HCT116 (cell line): ENCODE measurements around the gene SYCE1L. TPM values are rescaled to one million over a fixed set of nuclear protein-coding genes. Genes with fewer than 3 reads are reported as not detected.
"Not testable (repeated sequence)": the region's sequence is repeated elsewhere in the genome, so short reads cannot be mapped to it uniquely, and the experiment has no call there.

Experiments
- ATAC-seq: fragments of 200-7000 bp; cut with Tn5 transposase; 2 replicates; pipeline ENCODE4 v1.9.1; 2020; ENCODE audit warnings: mild to moderate bottlenecking, moderate library complexity
- BruUV-seq: library from RNA; stranded (reverse); fragments of 400-500 nt; replicated peaks from 2 replicates; lab custom pipeline; 2021; lab: Mats Ljungman, UMichigan
- CTCF ChIA-PET: fragments of 300-600 bp; sonication (Branson Sonifier 250); formaldehyde crosslinking; loops from one replicate; lab custom pipeline; 2021; ENCODE audit warnings: antibody characterized with exemption; lab: Charles Lee
- POLR2A ChIA-PET: fragments of 300-600, 350-600 bp; sonication (Branson Sonifier 250); formaldehyde crosslinking; loops from one replicate; lab custom pipeline; 2021; ENCODE audit warnings: antibody characterized with exemption; lab: Charles Lee
- RAD21 ChIA-PET, 2 experiments: fragments of 300-600 bp; sonication (Branson Sonifier 250); formaldehyde crosslinking; loops; one replicate each; lab custom pipeline; 2023; ENCODE audit warnings: low total read pairs in 2 of 2; ENCODE audit not compliant: uncharacterized antibody in 2 of 2, unreplicated experiment in 2 of 2, low non-redundant PET in 1 of 2; lab: Charles Lee
- DNase-seq: peaks from one replicate; pipeline ENCODE4 v3.0.0-alpha.2; 2010; ENCODE audit warnings: low read depth, low spot score
- H2AFZ ChIP-seq: fragments of 200-600 bp; shearing (Covaris generic), sonication (generic); 2 replicates; pipeline ENCODE4 v1.6.1; 2017; ENCODE audit warnings: low read depth, mixed run types, mixed read lengths, antibody characterized with exemption, low read length; ENCODE audit not compliant: poor library complexity, severe bottlenecking
- H3K27ac ChIP-seq: 2 replicates; pipeline ENCODE4 v1.5.1; 2012; ENCODE audit warnings: low read depth, low read length
- H3K27me3 ChIP-seq: fragments of 200-600 bp; sonication (generic); 2 replicates; pipeline ENCODE4 v1.6.1; 2016; ENCODE audit warnings: mixed run types, low read length, mixed read lengths; ENCODE audit not compliant: insufficient read depth
- H3K36me3 ChIP-seq, 2 experiments: fragments of 200-500 bp in 1 of 2; fragments of 200-600 bp in 1 of 2; sonication (Bioruptor generic) in 1 of 2; sonication (generic) in 1 of 2; 2 replicates each; pipeline versions ENCODE4 v1.5.1 to v1.6.1; 2014 to 2016; ENCODE audit warnings: low read length in 2 of 2, inconsistent platforms in 1 of 2, mixed read lengths in 1 of 2, mixed run types in 1 of 2; ENCODE audit not compliant: insufficient read depth in 2 of 2, control insufficient read depth in 1 of 2
- H3K4me1 ChIP-seq, 2 experiments: fragments of 200-600 bp in 1 of 2; sonication (generic) in 1 of 2; 2 replicates each; pipeline versions ENCODE4 v1.5.1 to v1.6.1; 2012 to 2017; ENCODE audit warnings: low read length in 2 of 2, inconsistent platforms in 1 of 2, mild to moderate bottlenecking in 1 of 2, mixed read lengths in 1 of 2, mixed run types in 1 of 2, moderate library complexity in 1 of 2; ENCODE audit not compliant: insufficient read depth in 2 of 2, control insufficient read depth in 1 of 2
- H3K4me2 ChIP-seq: fragments of 200-600 bp; sonication (generic); 2 replicates; pipeline ENCODE4 v1.6.1; 2017; ENCODE audit warnings: mixed run types, low read length, mixed read lengths
- H3K4me3 ChIP-seq, 2 experiments: fragments of 200-600 bp in 1 of 2; sonication (generic) in 1 of 2; replicated peaks in 1 of 2; 2 replicates each; pipeline ENCODE4 v1.5.1; 2011 to 2016; ENCODE audit warnings: low read length in 2 of 2, control low read depth in 1 of 2, low read depth in 1 of 2, mild to moderate bottlenecking in 1 of 2, mixed read lengths in 1 of 2, mixed run types in 1 of 2
- H3K79me2 ChIP-seq: fragments of 200-600 bp; sonication (generic); 2 replicates; pipeline ENCODE4 v1.6.1; 2017; ENCODE audit warnings: mild to moderate bottlenecking, mixed run types, low read length, moderate library complexity, mixed read lengths; ENCODE audit not compliant: insufficient read depth
- H3K9ac ChIP-seq: fragments of 200-600 bp; sonication (generic); 2 replicates; pipeline ENCODE4 v1.6.1; 2016; ENCODE audit warnings: low read length, mixed read lengths
- H3K9me2 ChIP-seq: fragments of 200-600 bp; sonication (generic), shearing (Covaris generic); 2 replicates; pipeline ENCODE4 v1.6.1; 2017; ENCODE audit warnings: mixed run types, mild to moderate bottlenecking, moderate library complexity; ENCODE audit not compliant: insufficient read depth
- H3K9me3 ChIP-seq, 2 experiments: fragments of 200-500 bp in 1 of 2; fragments of 200-600 bp in 1 of 2; sonication (Bioruptor generic) in 1 of 2; sonication (generic) in 1 of 2; 2 replicates each; pipeline ENCODE4 v1.6.1; 2014 to 2017; ENCODE audit warnings: low read length in 2 of 2, mixed read lengths in 2 of 2, inconsistent platforms in 1 of 2, low read depth in 1 of 2, mild to moderate bottlenecking in 1 of 2, mixed run types in 1 of 2, moderate library complexity in 1 of 2; ENCODE audit not compliant: control insufficient read depth in 1 of 2, insufficient read depth in 1 of 2
- H4K20me1 ChIP-seq: fragments of 200-600 bp; sonication (generic), shearing (Covaris generic); 2 replicates; pipeline ENCODE4 v1.6.1; 2017; ENCODE audit warnings: mixed run types, mild to moderate bottlenecking, moderate library complexity; ENCODE audit not compliant: insufficient read depth
- CEBPB ChIP-seq: IDR thresholded peaks from 2 replicates; pipeline ENCODE4 v1.6.1; 2012; ENCODE audit warnings: low read depth
- EGR1 ChIP-seq: IDR thresholded peaks from 2 replicates; pipeline ENCODE4 v1.6.1; 2012; ENCODE audit warnings: low read depth
- ELF1 ChIP-seq: IDR thresholded peaks from 2 replicates; pipeline ENCODE4 v1.6.1; 2012; ENCODE audit warnings: low read depth, borderline replicate concordance
- FOSL1 ChIP-seq: IDR thresholded peaks from 2 replicates; pipeline ENCODE4 v1.6.1; 2012; ENCODE audit warnings: low read depth
- JUND ChIP-seq: IDR thresholded peaks from 2 replicates; pipeline ENCODE4 v1.6.1; 2012
- POLR2AphosphoS5 ChIP-seq: IDR thresholded peaks from 2 replicates; pipeline ENCODE4 v1.6.1; 2011; ENCODE audit warnings: mild to moderate bottlenecking, low read depth, low read length, moderate library complexity
- RAD21 ChIP-seq: IDR thresholded peaks from 2 replicates; pipeline ENCODE4 v1.6.1; 2012; ENCODE audit warnings: low read depth, mild to moderate bottlenecking
- SIN3A ChIP-seq: IDR thresholded peaks from 2 replicates; pipeline ENCODE4 v1.6.1; 2012; ENCODE audit warnings: low read depth
- SP1 ChIP-seq: IDR thresholded peaks from 2 replicates; pipeline ENCODE4 v1.6.1; 2012; ENCODE audit warnings: low read depth
- SRF ChIP-seq: IDR thresholded peaks from 2 replicates; pipeline ENCODE4 v1.6.1; 2012; ENCODE audit warnings: low read depth
- ZBTB33 ChIP-seq: IDR thresholded peaks from 2 replicates; pipeline ENCODE4 v1.6.1; 2011; ENCODE audit warnings: mild to moderate bottlenecking, low read length, moderate library complexity; ENCODE audit not compliant: insufficient replicate concordance; ENCODE audit errors: extremely low read depth
- ZNF274 ChIP-seq: fragments of 200-500 bp; sonication (Bioruptor generic); IDR thresholded peaks from 2 replicates; pipeline ENCODE4 v1.6.1; 2014; ENCODE audit warnings: mild to moderate bottlenecking, low read depth, low read length, inconsistent platforms
- intact Hi-C: fragments of 100-400 bp; cut with micrococcal nuclease; formaldehyde crosslinking; loops from 2 replicates; pipeline ENCODE4 v1.10.0; 2022
- total RNA-seq: library from RNA; stranded (reverse); gene quantifications from one replicate; pipeline ENCODE4 v1.2.1, GENCODE V29; 2021; ENCODE audit not compliant: unreplicated experiment
- TF ChIP-seq, protein P1 (sequence below): IDR thresholded peaks from 2 replicates; pipeline ENCODE4 v1.6.1; 2012

SYCE1L gene
- total RNA-seq, 1 experiment from 2014 or later: 25.7 TPM

- no peak for DNase-seq
These were observed 26.3 kb upstream of the SYCE1L start for GRCh38 chr16:77172951-77173350.

DNA sequence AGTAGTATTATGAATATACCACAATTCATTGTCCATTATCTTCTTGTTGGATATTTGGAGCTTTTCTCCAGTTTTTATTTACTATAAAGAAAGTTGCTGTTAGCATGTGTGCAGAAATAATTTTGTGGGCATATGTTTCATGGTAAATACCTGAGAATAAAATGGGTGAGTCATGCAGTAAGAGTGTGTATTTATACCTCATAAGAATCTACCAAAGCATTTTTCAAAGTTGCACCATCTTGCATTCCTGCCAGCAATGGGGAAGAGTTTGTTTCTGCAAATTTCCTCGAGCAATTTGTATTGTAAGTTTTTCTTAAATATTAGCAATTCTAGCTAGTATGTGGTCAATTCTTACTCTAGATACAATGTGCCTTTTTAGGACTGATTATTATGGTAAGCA is 16.1 kb upstream of the SYCE1L start:
- ChIA-PET RAD21 (no interaction called here), POLR2A (no interaction called here), CTCF (interaction anchor here (0.9 kb wide), 1 partner anchor 12 kb away, joined by 4 read pairs; no protein-coding TSS in a partner anchor)
- DNase-seq (no peak), ATAC-seq (no peak)
- Histone ChIP-seq H3K79me2 (no peaks in the 10 kb centered on the region), H3K9me3 (no peaks in the 10 kb centered on the region), H3K4me2 (no peak overlapping the region), H3K4me1 (peaks cover 0 to 15% of the 10 kb centered on the region in 2 experiments; a peak in 2 of 4 replicates), H3K4me3 (no peak overlapping the region), H3K9me2 (no peaks in the 10 kb centered on the region), H4K20me1 (no peaks in the 10 kb centered on the region), H3K27me3 (no peaks in the 10 kb centered on the region), H3K27ac (no peak overlapping the region), H3K9ac (no peak overlapping the region), H2AFZ (peak overlapping the region; percentile 79), H3K36me3 (no peaks in the 10 kb centered on the region)
- no TSS peak for BruUV-seq
- intact Hi-C loops: no loop called here
- no peak for TF ChIP-seq ZNF274
- no peak for TF ChIP-seq ELF1
- no peak for TF ChIP-seq ZBTB33
- TF ChIP-seq SP1: no peak
- no peak for TF ChIP-seq SRF

More at GRCh38 chr16:77172951-77173350, 26.3 kb upstream of the SYCE1L start:
- intact Hi-C loops: loop anchor here (5.0 kb wide), 2 partner anchors 1371 to 1531 kb away; no protein-coding TSS in a partner anchor
- RAD21 ChIA-PET: no interaction called here
- no peak overlapping the region for H3K9ac ChIP-seq
- no peaks in the 10 kb centered on the region for H3K9me3 ChIP-seq
- H3K36me3 ChIP-seq: no peaks in the 10 kb centered on the region
- peaks cover 1% of the 10 kb centered on the region; the same call in 1 of the 2 replicates for H3K27me3 ChIP-seq
- BruUV-seq: no TSS peak
- H4K20me1 ChIP-seq: no peaks in the 10 kb centered on the region
- H2AFZ ChIP-seq: no peak overlapping the region
- CTCF ChIA-PET: no interaction called here
- no peaks in the 10 kb centered on the region for H3K79me2 ChIP-seq
- H3K9me2 ChIP-seq: no peaks in the 10 kb centered on the region
- POLR2A ChIA-PET: no interaction called here
- H3K4me2 ChIP-seq: no peak overlapping the region
- no peak for ATAC-seq
- no peak for TF ChIP-seq POLR2AphosphoS5
- no peak for TF ChIP-seq RAD21
- TF ChIP-seq EGR1: no peak
- no peak for TF ChIP-seq FOSL1
- TF ChIP-seq, protein P1, sequence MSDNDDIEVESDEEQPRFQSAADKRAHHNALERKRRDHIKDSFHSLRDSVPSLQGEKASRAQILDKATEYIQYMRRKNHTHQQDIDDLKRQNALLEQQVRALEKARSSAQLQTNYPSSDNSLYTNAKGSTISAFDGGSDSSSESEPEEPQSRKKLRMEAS: no peak
- no peak for TF ChIP-seq SIN3A
- TF ChIP-seq SRF: no peak
- TF ChIP-seq JUND: no peak
- TF ChIP-seq CEBPB: no peak
- TF ChIP-seq SP1: no peak
- H3K4me3 ChIP-seq: no peak overlapping the region
- no peak overlapping the region for H3K27ac ChIP-seq
- H3K4me1 ChIP-seq: no peaks in the 10 kb centered on the region

DNA sequence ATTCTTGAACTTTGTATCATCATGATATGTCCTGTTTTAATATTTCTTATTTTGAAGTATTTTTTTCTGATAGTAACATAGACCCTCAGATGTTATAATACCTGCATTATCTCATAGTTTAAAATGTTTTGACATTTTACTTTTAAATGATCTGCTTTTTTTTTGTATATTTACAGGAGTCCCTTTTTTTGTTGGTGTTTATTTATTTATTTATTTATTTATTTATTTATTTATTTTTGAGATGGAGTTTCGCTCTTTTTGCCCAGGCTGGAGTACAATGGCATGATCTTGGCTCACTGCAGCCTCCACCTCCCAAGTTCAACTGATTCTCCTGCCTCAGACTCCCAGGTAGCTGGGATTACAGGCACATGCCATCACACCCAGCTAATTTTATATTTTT is 12.9 kb upstream of the SYCE1L start:
- H3K9me3 ChIP-seq, DNase-seq, H2AFZ ChIP-seq, H3K9ac ChIP-seq, H3K9me2 ChIP-seq, H3K27ac ChIP-seq, H4K20me1 ChIP-seq, POLR2A ChIA-PET, CTCF ChIA-PET, H3K4me2 ChIP-seq, H3K4me3 ChIP-seq, H3K36me3 ChIP-seq, BruUV-seq, intact Hi-C loops, H3K27me3 ChIP-seq, H3K79me2 ChIP-seq, H3K4me1 ChIP-seq, RAD21 ChIA-PET, ATAC-seq: not testable (repeated sequence)
